ENCODE measurements around the gene CDAN1.

The CDAN1 gene

DNA sequence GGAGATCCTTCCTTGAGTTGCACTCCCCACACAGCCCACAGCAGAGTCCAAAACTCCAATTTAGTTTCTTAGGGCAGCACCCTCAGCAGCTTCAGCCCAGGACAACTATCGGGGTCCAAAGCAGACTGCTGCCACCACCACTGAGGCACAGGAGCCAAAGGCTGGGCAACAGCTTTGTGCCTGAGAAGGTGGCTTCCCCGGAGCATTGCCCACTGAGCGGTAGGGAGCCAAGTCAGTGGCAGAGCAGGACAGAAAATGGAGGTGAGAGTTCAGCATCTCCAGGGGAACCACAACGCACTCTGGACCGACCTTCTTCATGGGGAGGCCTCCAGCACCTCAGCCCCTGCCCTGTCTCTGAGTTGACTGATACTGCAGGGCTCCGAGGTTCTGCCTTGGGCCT, 43.4 kb downstream of the CDAN1 start:
- TF ChIP-seq, protein P1, sequence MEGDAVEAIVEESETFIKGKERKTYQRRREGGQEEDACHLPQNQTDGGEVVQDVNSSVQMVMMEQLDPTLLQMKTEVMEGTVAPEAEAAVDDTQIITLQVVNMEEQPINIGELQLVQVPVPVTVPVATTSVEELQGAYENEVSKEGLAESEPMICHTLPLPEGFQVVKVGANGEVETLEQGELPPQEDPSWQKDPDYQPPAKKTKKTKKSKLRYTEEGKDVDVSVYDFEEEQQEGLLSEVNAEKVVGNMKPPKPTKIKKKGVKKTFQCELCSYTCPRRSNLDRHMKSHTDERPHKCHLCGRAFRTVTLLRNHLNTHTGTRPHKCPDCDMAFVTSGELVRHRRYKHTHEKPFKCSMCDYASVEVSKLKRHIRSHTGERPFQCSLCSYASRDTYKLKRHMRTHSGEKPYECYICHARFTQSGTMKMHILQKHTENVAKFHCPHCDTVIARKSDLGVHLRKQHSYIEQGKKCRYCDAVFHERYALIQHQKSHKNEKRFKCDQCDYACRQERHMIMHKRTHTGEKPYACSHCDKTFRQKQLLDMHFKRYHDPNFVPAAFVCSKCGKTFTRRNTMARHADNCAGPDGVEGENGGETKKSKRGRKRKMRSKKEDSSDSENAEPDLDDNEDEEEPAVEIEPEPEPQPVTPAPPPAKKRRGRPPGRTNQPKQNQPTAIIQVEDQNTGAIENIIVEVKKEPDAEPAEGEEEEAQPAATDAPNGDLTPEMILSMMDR (IDR thresholded peaks at IDR 0.05; ENCODE audit: low read depth, low read length): no peak
- H3K4me3 ChIP-seq (ENCODE audit: low read depth, low read length): no peak overlapping the region

GRCh38 chr15:42692997-42693396, 43.9 kb downstream of the CDAN1 start:
- H3K4me3 ChIP-seq (ENCODE audit: low read depth, low read length): no peak overlapping the region

DNA sequence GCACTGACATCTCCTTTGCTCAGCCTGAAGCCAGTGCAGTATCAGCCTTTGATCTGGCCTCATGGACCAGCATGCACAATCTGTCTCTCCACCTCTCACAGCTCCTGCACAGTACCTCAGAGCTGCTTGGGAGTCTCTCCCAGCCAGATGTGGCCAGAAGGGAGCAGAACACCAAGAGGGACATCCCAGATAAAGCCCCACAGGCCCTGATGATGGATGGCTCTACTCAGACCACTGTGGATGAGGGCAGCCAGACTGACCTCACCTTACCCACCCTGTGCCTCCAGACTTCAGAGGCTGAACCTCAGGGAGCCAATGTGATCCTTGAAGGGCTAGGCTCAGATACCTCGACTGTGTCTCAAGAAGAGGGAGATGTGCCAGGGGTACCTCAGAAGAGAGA, 44.4 kb downstream of the CDAN1 start:
- H3K4me3 ChIP-seq (ENCODE audit: low read depth, low read length): no peak overlapping the region
- TF ChIP-seq, protein P1 (IDR thresholded peaks at IDR 0.05; ENCODE audit: low read depth, low read length): no peak

More at GRCh38 chr15:42692997-42693396, 43.9 kb downstream of the CDAN1 start:
- TF ChIP-seq, protein P1 (IDR thresholded peaks at IDR 0.05; ENCODE audit: low read depth, low read length): no peak

DNA sequence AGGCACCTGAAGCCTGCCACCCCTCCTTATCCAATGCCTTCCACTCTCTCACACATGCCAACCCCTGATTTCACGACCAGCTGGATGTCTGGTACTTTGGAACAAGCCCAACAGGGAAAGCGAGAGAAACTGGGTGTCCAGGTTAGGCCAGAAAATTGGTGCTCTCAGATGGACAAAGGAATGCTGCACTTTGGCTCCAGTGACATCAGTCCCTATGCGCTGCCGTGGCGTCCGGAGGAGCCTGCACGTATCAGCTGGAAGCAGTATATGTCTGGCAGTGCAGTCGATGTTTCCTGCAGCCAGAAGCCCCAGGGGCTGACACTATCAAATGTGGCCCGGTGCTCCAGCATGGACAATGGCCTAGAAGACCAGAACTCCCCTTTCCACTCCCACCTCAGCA, 45.2 kb downstream of the CDAN1 start:
- TF ChIP-seq, protein P1 (IDR thresholded peaks at IDR 0.05; ENCODE audit: low read depth, low read length): no peak
- no peak overlapping the region for H3K4me3 ChIP-seq (ENCODE audit: low read depth, low read length)

DNA sequence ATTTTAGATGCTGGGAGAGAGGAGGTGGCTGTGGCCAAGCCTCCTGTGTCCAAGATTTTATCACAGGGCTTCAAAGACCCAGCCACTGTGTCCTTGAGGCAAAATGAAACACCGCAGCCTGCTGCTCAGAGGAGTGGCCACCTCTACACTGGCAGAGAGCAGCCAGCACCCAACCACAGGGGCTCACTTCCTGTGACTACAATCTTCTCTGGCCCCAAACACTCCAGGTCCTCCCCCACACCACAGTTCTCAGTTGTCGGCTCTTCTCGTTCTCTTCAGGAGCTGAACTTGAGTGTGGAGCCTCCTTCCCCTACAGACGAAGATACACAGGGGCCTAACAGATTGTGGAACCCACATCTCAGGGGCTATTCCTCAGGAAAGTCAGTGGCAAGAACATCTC, 45.6 kb downstream of the CDAN1 start:
- no peak overlapping the region for H3K4me3 ChIP-seq (ENCODE audit: low read depth, low read length)
- TF ChIP-seq, protein P1 (IDR thresholded peaks at IDR 0.05; ENCODE audit: low read depth, low read length): no peak

- TF ChIP-seq, protein P1 (IDR thresholded peaks at IDR 0.05; ENCODE audit: low read depth, low read length): no peak
- H3K4me3 ChIP-seq (ENCODE audit: low read depth, low read length): no peak overlapping the region
Observed at GRCh38 chr15:42688301-42688700, 48.6 kb downstream of the CDAN1 start.

DNA sequence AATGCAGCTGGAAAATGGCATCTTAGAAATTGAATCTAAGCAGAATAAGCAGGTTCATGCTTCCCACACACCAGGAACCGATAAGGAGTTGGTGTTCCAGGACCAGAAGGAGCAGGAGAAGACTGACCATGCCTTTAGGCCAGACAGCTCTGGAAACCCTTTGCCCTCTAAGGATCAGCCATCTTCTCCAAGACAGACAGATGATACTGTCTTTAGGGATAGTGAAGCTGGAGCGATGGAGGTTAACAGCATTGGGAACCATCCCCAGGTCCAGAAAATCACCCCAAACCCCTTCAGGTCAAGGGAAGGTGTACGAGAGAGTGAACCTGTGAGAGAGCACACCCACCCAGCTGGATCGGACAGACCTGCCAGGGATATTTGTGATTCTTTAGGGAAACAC, 49.2 kb downstream of the CDAN1 start:
- TF ChIP-seq, protein P1 (IDR thresholded peaks at IDR 0.05; ENCODE audit: low read depth, low read length): no peak

More for the DNA sequence above, 49.2 kb downstream of the CDAN1 start:
- H3K4me3 ChIP-seq (ENCODE audit: low read depth, low read length): no peak overlapping the region

Measured in WI38 (cell line).